ENCODE measurements around the gene BTD.

DNA sequence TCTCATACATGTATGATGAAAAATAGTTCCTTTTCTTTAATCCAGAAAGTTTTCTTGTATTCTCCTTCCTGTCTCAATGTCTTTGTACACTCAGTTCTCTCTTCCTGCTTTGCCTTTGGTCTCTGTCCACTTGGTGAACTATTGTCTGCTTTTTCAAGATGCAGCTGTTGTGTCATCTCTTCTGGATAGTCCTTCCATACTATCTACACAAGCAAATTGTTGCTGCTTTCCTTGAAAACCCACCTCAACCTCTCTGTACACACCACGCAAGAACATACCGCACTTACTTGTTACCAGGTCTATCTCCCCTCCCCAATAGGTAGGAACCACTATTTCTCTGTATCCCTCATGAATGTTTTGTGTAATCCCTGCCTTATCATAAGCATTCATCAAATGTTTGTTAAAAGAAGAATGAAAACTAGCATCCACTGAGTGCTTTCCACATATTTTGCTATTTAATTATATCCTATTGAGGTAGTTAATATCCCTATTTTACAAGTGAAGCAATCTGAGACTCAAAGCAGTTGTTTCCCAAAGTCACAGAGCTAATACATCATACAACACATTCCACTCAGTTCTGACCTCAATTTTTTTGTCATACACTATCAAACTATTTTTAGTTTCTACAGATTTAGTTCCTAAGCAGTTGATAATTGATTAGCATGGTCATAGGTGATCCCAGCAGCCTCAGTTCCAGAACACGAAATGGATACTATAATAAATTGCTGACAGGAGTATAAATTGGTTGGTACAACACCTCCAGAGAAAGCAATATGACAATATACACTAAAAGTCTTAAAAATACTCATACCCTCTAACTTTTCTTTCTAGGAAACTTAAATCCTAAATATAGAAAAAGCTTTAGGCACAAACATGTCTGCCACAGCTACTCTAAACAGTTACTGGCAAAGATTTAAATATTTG lies 19.8 kb upstream of the BTD start:
- TF ChIP-seq, protein P1, sequence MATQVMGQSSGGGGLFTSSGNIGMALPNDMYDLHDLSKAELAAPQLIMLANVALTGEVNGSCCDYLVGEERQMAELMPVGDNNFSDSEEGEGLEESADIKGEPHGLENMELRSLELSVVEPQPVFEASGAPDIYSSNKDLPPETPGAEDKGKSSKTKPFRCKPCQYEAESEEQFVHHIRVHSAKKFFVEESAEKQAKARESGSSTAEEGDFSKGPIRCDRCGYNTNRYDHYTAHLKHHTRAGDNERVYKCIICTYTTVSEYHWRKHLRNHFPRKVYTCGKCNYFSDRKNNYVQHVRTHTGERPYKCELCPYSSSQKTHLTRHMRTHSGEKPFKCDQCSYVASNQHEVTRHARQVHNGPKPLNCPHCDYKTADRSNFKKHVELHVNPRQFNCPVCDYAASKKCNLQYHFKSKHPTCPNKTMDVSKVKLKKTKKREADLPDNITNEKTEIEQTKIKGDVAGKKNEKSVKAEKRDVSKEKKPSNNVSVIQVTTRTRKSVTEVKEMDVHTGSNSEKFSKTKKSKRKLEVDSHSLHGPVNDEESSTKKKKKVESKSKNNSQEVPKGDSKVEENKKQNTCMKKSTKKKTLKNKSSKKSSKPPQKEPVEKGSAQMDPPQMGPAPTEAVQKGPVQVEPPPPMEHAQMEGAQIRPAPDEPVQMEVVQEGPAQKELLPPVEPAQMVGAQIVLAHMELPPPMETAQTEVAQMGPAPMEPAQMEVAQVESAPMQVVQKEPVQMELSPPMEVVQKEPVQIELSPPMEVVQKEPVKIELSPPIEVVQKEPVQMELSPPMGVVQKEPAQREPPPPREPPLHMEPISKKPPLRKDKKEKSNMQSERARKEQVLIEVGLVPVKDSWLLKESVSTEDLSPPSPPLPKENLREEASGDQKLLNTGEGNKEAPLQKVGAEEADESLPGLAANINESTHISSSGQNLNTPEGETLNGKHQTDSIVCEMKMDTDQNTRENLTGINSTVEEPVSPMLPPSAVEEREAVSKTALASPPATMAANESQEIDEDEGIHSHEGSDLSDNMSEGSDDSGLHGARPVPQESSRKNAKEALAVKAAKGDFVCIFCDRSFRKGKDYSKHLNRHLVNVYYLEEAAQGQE (IDR thresholded peaks at IDR 0.05; ENCODE audit: low read depth) = no peak
- TF ChIP-seq TAF1 (IDR thresholded peaks at IDR 0.05; ENCODE audit: low read depth) = no peak
- no peak for TF ChIP-seq RAD21 (IDR thresholded peaks at IDR 0.05; ENCODE audit: low read depth)
- TF ChIP-seq, protein P2, sequence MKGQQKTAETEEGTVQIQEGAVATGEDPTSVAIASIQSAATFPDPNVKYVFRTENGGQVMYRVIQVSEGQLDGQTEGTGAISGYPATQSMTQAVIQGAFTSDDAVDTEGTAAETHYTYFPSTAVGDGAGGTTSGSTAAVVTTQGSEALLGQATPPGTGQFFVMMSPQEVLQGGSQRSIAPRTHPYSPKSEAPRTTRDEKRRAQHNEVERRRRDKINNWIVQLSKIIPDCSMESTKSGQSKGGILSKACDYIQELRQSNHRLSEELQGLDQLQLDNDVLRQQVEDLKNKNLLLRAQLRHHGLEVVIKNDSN (IDR thresholded peaks at IDR 0.05) = no peak
- no peak for TF ChIP-seq EP300 (IDR thresholded peaks at IDR 0.05; ENCODE audit: borderline replicate concordance)
- no peak for TF ChIP-seq TEAD4 (IDR thresholded peaks at IDR 0.05)
- no peak for TF ChIP-seq CEBPB (IDR thresholded peaks at IDR 0.05)
- TF ChIP-seq, protein P3, sequence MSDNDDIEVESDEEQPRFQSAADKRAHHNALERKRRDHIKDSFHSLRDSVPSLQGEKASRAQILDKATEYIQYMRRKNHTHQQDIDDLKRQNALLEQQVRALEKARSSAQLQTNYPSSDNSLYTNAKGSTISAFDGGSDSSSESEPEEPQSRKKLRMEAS (IDR thresholded peaks at IDR 0.05) = no peak
- no peak for TF ChIP-seq YY1 (IDR thresholded peaks at IDR 0.05; ENCODE audit: low read depth)
- no peak for TF ChIP-seq FOXM1 (IDR thresholded peaks at IDR 0.05; ENCODE audit: borderline replicate concordance, low read depth)
- no peak for TF ChIP-seq CREB1 (IDR thresholded peaks at IDR 0.05; ENCODE audit: low read depth)
- TF ChIP-seq NFIC (IDR thresholded peaks at IDR 0.05) = no peak
- no peak for TF ChIP-seq EGR1 (IDR thresholded peaks at IDR 0.05)

All from Ishikawa (cell line).